IPS-20b (cell line): ENCODE measurements around the gene MICOS13.

Experiments used
- H3K27ac ChIP-seq: one replicate; pipeline ENCODE4 v1.5.1; 2013; ENCODE audit warnings: low read length
- H3K27me3 ChIP-seq: 2 replicates; pipeline ENCODE4 v1.6.1; 2013; ENCODE audit warnings: mild to moderate bottlenecking, low read length, inconsistent platforms; ENCODE audit not compliant: insufficient read depth
- H3K36me3 ChIP-seq: 2 replicates; pipeline ENCODE4 v1.6.1; 2013; ENCODE audit warnings: low read depth, mild to moderate bottlenecking, inconsistent platforms, low read length, moderate library complexity; ENCODE audit not compliant: insufficient read depth
- H3K4me1 ChIP-seq: 2 replicates; pipeline ENCODE4 v1.6.1; 2013; ENCODE audit warnings: mild to moderate bottlenecking, control low read depth, inconsistent platforms, low read length, moderate library complexity; ENCODE audit not compliant: insufficient read depth
- H3K4me3 ChIP-seq: 2 replicates; pipeline ENCODE4 v1.5.1; 2013; ENCODE audit warnings: mild to moderate bottlenecking, low read length, inconsistent platforms
- H3K9ac ChIP-seq: 2 replicates; pipeline ENCODE4 v1.6.1; 2013; ENCODE audit warnings: low read depth, mild to moderate bottlenecking, inconsistent platforms, low read length, moderate library complexity
- H3K9me3 ChIP-seq: 2 replicates; pipeline ENCODE4 v1.6.1; 2013; ENCODE audit warnings: mild to moderate bottlenecking, low read depth, low read length, inconsistent platforms; ENCODE audit not compliant: insufficient read depth

Gene MICOS13

DNA sequence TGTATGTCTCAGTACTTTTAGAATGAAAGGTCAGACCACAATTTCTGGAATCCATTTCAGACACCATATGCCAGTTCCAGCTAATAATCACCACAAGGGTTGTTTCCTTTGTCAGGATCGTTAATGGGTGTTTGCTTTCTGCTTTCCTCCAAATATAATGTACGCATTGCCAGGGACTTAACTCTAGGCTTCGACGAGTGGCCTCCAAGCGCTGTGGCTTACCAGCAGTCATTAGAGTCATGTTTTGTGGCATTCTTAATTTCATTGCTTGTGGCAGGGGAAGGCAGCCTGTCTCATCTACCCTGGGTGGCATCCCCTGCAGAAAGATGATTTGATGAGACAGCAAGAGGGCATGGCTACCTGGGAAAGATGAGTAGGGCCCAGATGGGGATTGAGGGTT is 34.9 kb downstream of the MICOS13 start:
- H3K27me3 ChIP-seq, result no peaks in the 10 kb centered on the region
- no peak overlapping the region for H3K9ac ChIP-seq
- H3K27ac ChIP-seq, result no peak overlapping the region
- no peak overlapping the region for H3K4me3 ChIP-seq
- H3K4me1 ChIP-seq, result no peaks in the 10 kb centered on the region; the same call in 1 of the 2 replicates
- peaks cover 89% of the 10 kb centered on the region for H3K36me3 ChIP-seq
- H3K9me3 ChIP-seq, result no peaks in the 10 kb centered on the region

DNA sequence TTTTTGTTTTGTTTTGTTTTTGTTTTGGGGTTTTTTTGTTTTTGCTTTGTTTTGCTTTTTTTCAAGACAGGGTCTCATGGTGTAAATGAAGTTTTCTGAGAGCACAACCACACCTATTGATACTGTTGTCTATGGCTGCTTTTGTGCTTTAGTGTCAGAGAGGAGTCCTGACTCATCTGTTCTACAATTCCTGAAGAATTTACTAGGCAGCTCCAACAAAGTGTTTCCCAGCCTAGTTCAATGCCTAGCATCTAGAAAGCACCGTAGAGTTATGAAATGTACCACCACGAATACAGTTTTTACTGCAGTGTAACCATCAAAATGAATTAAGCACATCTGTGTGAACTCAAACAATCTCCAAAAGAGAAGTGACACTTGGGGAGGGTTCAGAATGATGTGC is 36.3 kb downstream of the MICOS13 start:
- Histone ChIP-seq H3K27me3 (no peaks in the 10 kb centered on the region), H3K27ac (no peak overlapping the region), H3K9ac (no peak overlapping the region), H3K4me3 (no peak overlapping the region), H3K9me3 (no peaks in the 10 kb centered on the region), H3K4me1 (no peaks in the 10 kb centered on the region; the same call in 1 of the 2 replicates), H3K36me3 (peaks cover 81% of the 10 kb centered on the region)

DNA sequence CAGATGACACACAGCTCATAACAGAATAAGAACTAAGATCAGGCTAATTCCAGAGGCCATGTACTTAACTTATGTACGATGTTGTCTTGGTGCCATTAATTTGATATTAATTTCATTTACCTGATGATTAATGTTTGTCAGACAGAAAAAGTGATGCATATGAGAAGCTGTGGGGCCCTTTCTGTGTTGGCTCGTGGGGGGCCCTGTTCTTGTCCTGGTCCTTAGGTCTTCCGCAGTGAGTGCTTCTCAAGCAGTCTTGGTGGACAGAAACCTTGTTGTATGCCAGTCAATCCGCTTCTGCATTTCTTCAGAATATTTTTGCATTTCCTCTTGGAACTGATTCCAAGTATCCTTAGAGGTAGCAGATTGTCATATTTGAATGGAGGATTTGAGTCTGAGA is 37.3 kb downstream of the MICOS13 start:
- Histone ChIP-seq H3K9me3 (no peaks in the 10 kb centered on the region), H3K27me3 (no peaks in the 10 kb centered on the region), H3K9ac (no peak overlapping the region), H3K4me1 (no peaks in the 10 kb centered on the region; the same call in 1 of the 2 replicates), H3K4me3 (no peak overlapping the region), H3K27ac (no peak overlapping the region), H3K36me3 (peaks cover 75% of the 10 kb centered on the region)

DNA sequence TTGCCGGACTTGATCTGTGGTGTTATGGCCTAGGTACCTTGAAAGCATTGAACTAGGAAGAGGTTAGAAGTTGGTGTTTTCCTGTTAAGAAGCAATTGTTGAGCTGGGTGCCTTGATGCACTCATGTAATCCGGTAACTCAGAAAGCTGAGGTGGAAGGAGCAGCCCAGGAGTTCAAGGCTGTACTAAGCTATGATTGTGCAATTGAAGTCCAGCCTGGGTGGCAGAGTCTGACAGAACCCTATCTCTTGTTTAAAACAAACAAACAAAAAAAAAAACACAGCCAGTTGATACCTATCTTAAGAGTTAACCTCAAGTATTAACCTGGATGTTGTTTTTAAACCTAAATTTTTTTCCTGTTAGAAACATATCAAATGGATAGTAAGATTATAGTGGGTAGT is 38.1 kb downstream of the MICOS13 start:
- no peak overlapping the region for H3K27ac ChIP-seq

GRCh38 chr19:5641171-5641570 is 39.1 kb downstream of the MICOS13 start:
- H3K9me3 ChIP-seq, result no peaks in the 10 kb centered on the region
- no peaks in the 10 kb centered on the region; the same call in 1 of the 2 replicates for H3K4me1 ChIP-seq
- no peak overlapping the region for H3K9ac ChIP-seq
- no peak overlapping the region for H3K4me3 ChIP-seq
- no peak overlapping the region for H3K27ac ChIP-seq
- peaks cover 68% of the 10 kb centered on the region for H3K36me3 ChIP-seq
- H3K27me3 ChIP-seq, result no peaks in the 10 kb centered on the region

More for the DNA sequence above, 38.1 kb downstream of the MICOS13 start:
- Histone ChIP-seq H3K9ac (no peak overlapping the region), H3K36me3 (peaks cover 73% of the 10 kb centered on the region), H3K4me3 (no peak overlapping the region), H3K9me3 (no peaks in the 10 kb centered on the region), H3K27me3 (no peaks in the 10 kb centered on the region), H3K4me1 (no peaks in the 10 kb centered on the region; the same call in 1 of the 2 replicates)

DNA sequence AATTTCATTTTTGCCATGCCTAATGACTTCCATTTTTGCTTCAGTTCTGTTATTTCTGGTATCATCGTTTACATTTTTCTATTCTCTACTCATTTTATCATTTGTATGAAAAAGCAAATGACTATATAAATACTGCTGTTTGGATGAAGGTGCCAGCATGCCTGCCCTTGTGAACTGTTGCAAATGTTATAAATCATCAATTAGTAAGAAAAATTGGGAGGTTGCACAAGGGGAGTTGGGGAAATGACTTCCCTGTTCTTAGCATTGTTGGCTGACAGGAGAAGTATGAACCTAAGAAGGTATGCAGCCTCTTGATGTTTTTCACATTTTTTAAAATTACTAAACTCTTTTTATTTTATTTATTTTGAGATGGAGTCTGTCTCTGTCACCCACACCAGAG is 42.3 kb downstream of the MICOS13 start:
- Histone ChIP-seq H3K27me3 (no peaks in the 10 kb centered on the region), H3K9ac (no peak overlapping the region), H3K4me1 (no peaks in the 10 kb centered on the region; the same call in 1 of the 2 replicates), H3K9me3 (no peaks in the 10 kb centered on the region), H3K36me3 (peaks cover 49% of the 10 kb centered on the region), H3K4me3 (no peak overlapping the region), H3K27ac (no peak overlapping the region)

GRCh38 chr19:5635427-5635826 is 44.9 kb downstream of the MICOS13 start:
- Histone ChIP-seq H3K4me1 (no peaks in the 10 kb centered on the region), H3K36me3 (peaks cover 48% of the 10 kb centered on the region), H3K9ac (no peak overlapping the region), H3K27ac (no peak overlapping the region), H3K4me3 (no peak overlapping the region), H3K27me3 (no peaks in the 10 kb centered on the region), H3K9me3 (no peaks in the 10 kb centered on the region)

DNA sequence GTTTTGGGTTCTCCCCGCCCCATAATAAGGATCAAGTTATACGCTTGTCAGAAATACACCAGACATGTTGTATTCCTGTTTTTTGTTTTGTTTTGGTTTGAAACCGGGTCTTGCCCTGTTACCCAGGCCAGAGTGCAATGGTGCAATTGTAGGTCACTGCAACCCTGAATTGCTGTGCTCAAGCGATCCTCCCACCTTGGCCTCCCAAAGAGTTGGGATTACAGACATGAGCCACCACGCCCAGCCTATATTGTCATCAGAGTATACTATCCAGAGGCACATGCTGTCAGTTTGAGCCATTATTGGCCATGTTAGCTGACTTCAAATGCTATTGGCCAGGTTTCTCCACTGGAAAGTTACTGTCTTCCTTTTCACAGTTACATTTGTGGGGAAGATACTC is 47.7 kb downstream of the MICOS13 start:
- H3K4me3 ChIP-seq, result no peak overlapping the region
- H3K36me3 ChIP-seq, result peaks cover 68% of the 10 kb centered on the region
- no peak overlapping the region for H3K27ac ChIP-seq

DNA sequence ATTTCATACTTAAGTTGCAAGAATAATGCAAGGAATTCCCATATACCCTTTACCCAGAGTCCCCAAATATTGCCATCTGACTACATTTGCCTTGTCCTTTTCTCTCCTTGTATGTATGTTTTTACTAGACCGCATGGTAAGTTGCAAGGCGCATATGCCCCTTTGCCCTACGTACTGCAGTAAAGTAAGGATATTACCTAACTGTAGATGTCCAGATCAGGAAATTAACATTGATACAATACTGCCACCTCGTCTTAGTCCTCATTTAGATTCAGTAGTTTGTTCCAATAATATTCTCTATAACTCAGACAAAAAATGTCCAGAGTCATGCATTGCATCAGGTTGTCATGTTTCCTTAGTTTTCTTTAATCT is 48.1 kb downstream of the MICOS13 start:
- no peak overlapping the region for H3K4me3 ChIP-seq
- H3K4me1 ChIP-seq, result no peaks in the 10 kb centered on the region
- peaks cover 69% of the 10 kb centered on the region for H3K36me3 ChIP-seq
- no peaks in the 10 kb centered on the region for H3K9me3 ChIP-seq
- H3K27ac ChIP-seq, result no peak overlapping the region
- no peak overlapping the region for H3K9ac ChIP-seq
- H3K27me3 ChIP-seq, result no peaks in the 10 kb centered on the region

More for the DNA sequence above, 47.7 kb downstream of the MICOS13 start:
- H3K9ac ChIP-seq, result no peak overlapping the region
- H3K27me3 ChIP-seq, result no peaks in the 10 kb centered on the region
- H3K9me3 ChIP-seq, result no peaks in the 10 kb centered on the region
- no peaks in the 10 kb centered on the region for H3K4me1 ChIP-seq

DNA sequence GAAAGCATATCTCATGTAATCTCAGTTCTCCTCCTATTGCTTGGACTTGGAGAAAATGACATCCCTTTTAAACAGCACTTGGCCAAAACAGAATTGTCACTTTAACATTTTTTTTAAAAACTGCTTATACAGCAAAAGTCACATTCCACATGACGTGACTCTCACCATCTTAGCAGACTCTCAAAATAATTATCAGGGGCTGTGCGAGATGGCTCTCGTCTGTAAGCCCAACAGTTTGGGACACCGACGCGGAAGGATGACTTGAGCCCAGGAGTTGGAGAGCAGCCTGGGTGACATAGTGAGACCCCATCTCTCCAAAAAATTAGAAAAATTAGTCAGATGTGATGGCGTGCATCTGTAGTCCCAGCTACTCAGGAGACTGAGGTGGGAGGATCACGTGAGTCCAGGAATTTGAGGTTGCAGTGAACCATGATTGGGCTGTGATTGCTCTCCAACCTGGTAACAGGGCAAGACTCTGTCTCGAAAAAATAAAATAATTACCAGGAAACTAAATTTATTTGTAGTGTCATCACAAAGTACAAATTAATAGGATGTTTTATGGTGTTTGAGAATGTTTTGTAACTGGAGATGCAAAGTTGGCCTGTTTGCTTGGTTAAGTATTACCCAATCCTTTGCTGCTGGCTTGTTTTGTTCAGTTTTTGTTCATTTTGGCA is 48.6 kb downstream of the MICOS13 start:
- H3K36me3 ChIP-seq, result peaks cover 75% of the 10 kb centered on the region
- no peaks in the 10 kb centered on the region for H3K4me1 ChIP-seq
- no peak overlapping the region for H3K9ac ChIP-seq
- H3K4me3 ChIP-seq, result no peak overlapping the region
- H3K9me3 ChIP-seq, result no peaks in the 10 kb centered on the region
- no peak overlapping the region for H3K27ac ChIP-seq
- no peaks in the 10 kb centered on the region for H3K27me3 ChIP-seq

GRCh38 chr19:5628919-5629481 is 51.3 kb downstream of the MICOS13 start:
- Histone ChIP-seq H3K27ac (no peak overlapping the region), H3K9ac (no peak overlapping the region), H3K9me3 (no peaks in the 10 kb centered on the region)

DNA sequence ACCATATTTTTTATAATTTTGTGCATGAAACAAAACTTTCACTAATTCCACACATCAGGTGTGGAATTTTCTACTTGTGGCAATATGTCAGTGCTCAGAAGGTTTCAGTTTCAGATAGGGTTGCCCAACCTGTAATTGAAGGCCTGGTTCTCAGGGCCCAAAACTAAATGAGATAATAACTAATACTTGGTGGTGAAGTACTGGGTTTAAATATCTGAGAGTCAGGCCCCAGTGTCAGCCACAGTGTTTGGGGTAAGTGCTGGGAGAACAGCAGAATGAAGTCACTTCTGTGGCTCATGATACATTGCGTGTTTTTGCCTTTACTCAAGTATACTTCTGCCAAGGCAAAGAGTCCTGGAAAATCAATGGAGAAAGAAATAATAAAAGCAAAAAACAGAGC is 51.9 kb downstream of the MICOS13 start:
- Histone ChIP-seq H3K27me3 (no peaks in the 10 kb centered on the region), H3K27ac (no peak overlapping the region), H3K9me3 (no peaks in the 10 kb centered on the region), H3K4me1 (peaks cover 8% of the 10 kb centered on the region), H3K36me3 (peaks cover 80% of the 10 kb centered on the region), H3K9ac (no peak overlapping the region), H3K4me3 (no peak overlapping the region)

More at GRCh38 chr19:5628919-5629481, 51.3 kb downstream of the MICOS13 start:
- H3K4me1 ChIP-seq, result peaks cover 8% of the 10 kb centered on the region
- H3K36me3 ChIP-seq, result peaks cover 80% of the 10 kb centered on the region
- no peak overlapping the region for H3K4me3 ChIP-seq
- no peaks in the 10 kb centered on the region for H3K27me3 ChIP-seq
